ENCODE results near the gene LRRC75B. TPM values are rescaled to one million over a fixed set of nuclear protein-coding genes. Genes with fewer than 3 reads are reported as not detected.
"Not testable (repeated sequence)": the region's sequence is repeated elsewhere in the genome, so short reads cannot be mapped to it uniquely, and the experiment has no call there.

LRRC75B gene
- polyA plus RNA-seq, 1 experiment = 5.2 TPM

GRCh38 chr22:24553597-24554312 lies 39.1 kb downstream of the LRRC75B start:
- ChIA-PET POLR2A (interaction anchor here (2.8 kb wide), 1 partner anchor 9 kb away, joined by 8 read pairs; no protein-coding TSS in a partner anchor), CTCF (no interaction called here)
- Histone ChIP-seq H3K4me3 (ENCODE audit: low read depth, low read length) (peak overlapping the region; percentile 85), H3K9me3 (ENCODE audit: control insufficient read depth, insufficient read depth, low read length) (no peaks in the 10 kb centered on the region; the same call in 1 of the 2 replicates), H3K27ac (ENCODE audit: low read depth, low read length) (peak overlapping the region; percentile 89), H3K27me3 (ENCODE audit: control insufficient read depth, insufficient read depth, low read length) (no peaks in the 10 kb centered on the region)
- no peak for DNase-seq (ENCODE audit: low read depth, low spot score)
- TF ChIP-seq CTCF (IDR thresholded peaks at IDR 0.05; ENCODE audit: low read depth, low read length) = no peak

- H3K27me3 ChIP-seq (ENCODE audit: control insufficient read depth, insufficient read depth, low read length); H3K9me3 ChIP-seq (ENCODE audit: control insufficient read depth, insufficient read depth, low read length); DNase-seq (ENCODE audit: low read depth, low spot score); H3K4me3 ChIP-seq (ENCODE audit: low read depth, low read length); CTCF ChIA-PET: not testable (repeated sequence)
- POLR2A ChIA-PET = interaction anchor here (2.8 kb wide), 1 partner anchor 8 kb away, joined by 8 read pairs; no protein-coding TSS in a partner anchor
- peak overlapping the region; percentile 31 for H3K27ac ChIP-seq (ENCODE audit: low read depth, low read length)
Observed at GRCh38 chr22:24552503-24553286, 40.2 kb downstream of the LRRC75B start.

GRCh38 chr22:24550902-24551435 lies 41.9 kb downstream of the LRRC75B start:
- H3K9me3 ChIP-seq (ENCODE audit: control insufficient read depth, insufficient read depth, low read length) = no peaks in the 10 kb centered on the region; the same call in 1 of the 2 replicates
- no peak overlapping the region for H3K27ac ChIP-seq (ENCODE audit: low read depth, low read length)
- ChIA-PET CTCF (interaction anchor here (0.6 kb wide), 1 partner anchor 26 kb away, joined by 4 read pairs; no protein-coding TSS in a partner anchor), POLR2A (no interaction called here)
- no peak for TF ChIP-seq CTCF (IDR thresholded peaks at IDR 0.05; ENCODE audit: low read depth, low read length)
- DNase-seq (ENCODE audit: low read depth, low spot score) = no peak
- no peak overlapping the region for H3K4me3 ChIP-seq (ENCODE audit: low read depth, low read length)
- no peaks in the 10 kb centered on the region for H3K27me3 ChIP-seq (ENCODE audit: control insufficient read depth, insufficient read depth, low read length)

GRCh38 chr22:24550028-24550901 lies 42.6 kb downstream of the LRRC75B start:
- Histone ChIP-seq H3K9me3 (ENCODE audit: control insufficient read depth, insufficient read depth, low read length) (no peaks in the 10 kb centered on the region), H3K27ac (ENCODE audit: low read depth, low read length) (no peak overlapping the region), H3K27me3 (ENCODE audit: control insufficient read depth, insufficient read depth, low read length) (no peaks in the 10 kb centered on the region), H3K4me3 (ENCODE audit: low read depth, low read length) (no peak overlapping the region)
- TF ChIP-seq CTCF (IDR thresholded peaks at IDR 0.05; ENCODE audit: low read depth, low read length) = no peak
- DNase-seq (ENCODE audit: low read depth, low spot score) = no peak
- POLR2A ChIA-PET = no interaction called here
- CTCF ChIA-PET = no interaction called here

- no peak for TF ChIP-seq CTCF (IDR thresholded peaks at IDR 0.05; ENCODE audit: low read depth, low read length)
- Histone ChIP-seq H3K9me3 (ENCODE audit: control insufficient read depth, insufficient read depth, low read length) (no peaks in the 10 kb centered on the region), H3K27me3 (ENCODE audit: control insufficient read depth, insufficient read depth, low read length) (no peaks in the 10 kb centered on the region), H3K4me3 (ENCODE audit: low read depth, low read length) (no peak overlapping the region), H3K27ac (ENCODE audit: low read depth, low read length) (no peak overlapping the region)
- POLR2A ChIA-PET = no interaction called here
- DNase-seq (ENCODE audit: low read depth, low spot score) = no peak
- CTCF ChIA-PET = no interaction called here
Observed at GRCh38 chr22:24548812-24549211, 44.1 kb downstream of the LRRC75B start.
